H9 (cell line): ENCODE results near the gene MICU2. TPM values are rescaled to one million over a fixed set of nuclear protein-coding genes. Genes with fewer than 3 reads are reported as not detected.

Experiments used
- DNase-seq: peaks from one replicate; pipeline ENCODE4 v3.0.0-alpha.2; 2017
- H2AFZ ChIP-seq: one replicate; pipeline ENCODE4 v1.6.1; 2013; ENCODE audit warnings: mild to moderate bottlenecking, low read length, control low read depth, moderate library complexity
- H2AK5ac ChIP-seq: 2 replicates; pipeline ENCODE4 v1.6.1; 2013; ENCODE audit warnings: low read length, control low read depth, mixed read lengths; ENCODE audit not compliant: insufficient read length
- H2BK120ac ChIP-seq: one replicate; pipeline ENCODE4 v1.6.1; 2013; ENCODE audit warnings: low read depth, mild to moderate bottlenecking, low read length, control low read depth, inconsistent platforms; ENCODE audit not compliant: poor library complexity, severe bottlenecking
- H2BK12ac ChIP-seq: 2 replicates; pipeline ENCODE4 v1.6.1; 2013; ENCODE audit warnings: low read length, control low read depth, mixed read lengths, low read depth; ENCODE audit not compliant: insufficient read length
- H2BK15ac ChIP-seq: 2 replicates; pipeline ENCODE4 v1.6.1; 2013; ENCODE audit warnings: low read depth, low read length, control low read depth
- H2BK20ac ChIP-seq: one replicate; pipeline ENCODE4 v1.6.1; 2013; ENCODE audit warnings: low read depth, mild to moderate bottlenecking, low read length, control low read depth, inconsistent platforms; ENCODE audit not compliant: poor library complexity, severe bottlenecking
- H2BK5ac ChIP-seq: 2 replicates; pipeline ENCODE4 v1.6.1; 2013; ENCODE audit warnings: low read length, control low read depth, mixed read lengths; ENCODE audit not compliant: insufficient read length
- H3K14ac ChIP-seq: 2 replicates; pipeline ENCODE4 v1.6.1; 2013; ENCODE audit warnings: low read length, control low read depth; ENCODE audit not compliant: insufficient read depth
- H3K18ac ChIP-seq: 2 replicates; pipeline ENCODE4 v1.6.1; 2013; ENCODE audit warnings: low read depth, mild to moderate bottlenecking, mixed read lengths, low read length, control low read depth; ENCODE audit not compliant: insufficient read length
- H3K23ac ChIP-seq: 2 replicates; pipeline ENCODE4 v1.6.1; 2013; ENCODE audit warnings: low read length, control low read depth, mixed read lengths, low read depth; ENCODE audit not compliant: insufficient read length
- H3K23me2 ChIP-seq: 2 replicates; pipeline ENCODE4 v1.6.1; 2013; ENCODE audit warnings: low read depth, mild to moderate bottlenecking, mixed read lengths, low read length, control low read depth; ENCODE audit not compliant: insufficient read length, poor library complexity, severe bottlenecking
- H3K27ac ChIP-seq: 2 replicates; pipeline ENCODE4 v1.5.1; 2013; ENCODE audit warnings: low read length, control low read depth, mixed read lengths, low read depth; ENCODE audit not compliant: insufficient read length
- H3K27me3 ChIP-seq: 2 replicates; pipeline ENCODE4 v1.6.1; 2013; ENCODE audit warnings: low read length, control low read depth, inconsistent platforms; ENCODE audit not compliant: insufficient read depth
- H3K4ac ChIP-seq: 2 replicates; pipeline ENCODE4 v1.6.1; 2013; ENCODE audit warnings: low read depth, mild to moderate bottlenecking, control low read depth, inconsistent platforms, low read length, moderate library complexity
- H3K4me1 ChIP-seq: 2 replicates; pipeline ENCODE4 v1.6.1; 2013; ENCODE audit warnings: low read length, control low read depth, inconsistent platforms; ENCODE audit not compliant: insufficient read depth
- H3K4me2 ChIP-seq: 2 replicates; pipeline ENCODE4 v1.6.1; 2013; ENCODE audit warnings: low read length, control low read depth, mixed read lengths; ENCODE audit not compliant: insufficient read length, insufficient read depth
- H3K56ac ChIP-seq: 2 replicates; pipeline ENCODE4 v1.6.1; 2013; ENCODE audit warnings: low read depth, mild to moderate bottlenecking, mixed read lengths, low read length, control low read depth; ENCODE audit not compliant: insufficient read length
- H3K79me1 ChIP-seq: 2 replicates; pipeline ENCODE4 v1.6.1; 2013; ENCODE audit warnings: low read depth, mild to moderate bottlenecking, moderate library complexity, low read length, control low read depth, inconsistent platforms; ENCODE audit not compliant: insufficient read depth, poor library complexity, severe bottlenecking
- H3K79me2 ChIP-seq: 2 replicates; pipeline ENCODE4 v1.6.1; 2013; ENCODE audit warnings: low read length, control low read depth, inconsistent platforms; ENCODE audit not compliant: insufficient read depth
- H3K9ac ChIP-seq: 2 replicates; pipeline ENCODE4 v1.6.1; 2013; ENCODE audit warnings: low read length, control low read depth, mixed read lengths; ENCODE audit not compliant: insufficient read length; ENCODE audit errors: extremely low read depth
- H3K9me3 ChIP-seq: one replicate; pipeline ENCODE4 v1.6.1; 2013; ENCODE audit warnings: low read depth, low read length, inconsistent platforms; ENCODE audit not compliant: control insufficient read depth
- H3T11ph ChIP-seq: one replicate; pipeline ENCODE4 v1.6.1; 2013; ENCODE audit warnings: mild to moderate bottlenecking, low read length, control low read depth, inconsistent platforms
- H4K20me1 ChIP-seq: one replicate; pipeline ENCODE4 v1.6.1; 2013; ENCODE audit not compliant: control insufficient read depth, insufficient read length, insufficient read depth
- H4K5ac ChIP-seq: 2 replicates; pipeline ENCODE4 v1.6.1; 2013; ENCODE audit warnings: low read depth, mild to moderate bottlenecking, mixed read lengths, low read length, control low read depth; ENCODE audit not compliant: insufficient read length
- H4K8ac ChIP-seq: replicated peaks from 2 replicates; pipeline ENCODE4 v1.6.1; 2013; ENCODE audit warnings: low read length, control low read depth, mixed read lengths, low read depth; ENCODE audit not compliant: insufficient read length
- H4K91ac ChIP-seq: 2 replicates; pipeline ENCODE4 v1.6.1; 2013; ENCODE audit warnings: low read depth, mild to moderate bottlenecking, moderate library complexity, mixed read lengths, low read length, control low read depth; ENCODE audit not compliant: insufficient read length
- H3K27ac Mint-ChIP-seq, 3 experiments: 2 replicates in 2 of 3; 3 replicates in 1 of 3; pipeline ENCODE4 v1.8.0; 2020 to 2021; ENCODE audit warnings: mixed read lengths in 3 of 3, mild to moderate bottlenecking in 1 of 3, moderate library complexity in 1 of 3
- H3K27me3 Mint-ChIP-seq: 2 replicates; pipeline ENCODE4 v1.8.0; 2021; ENCODE audit warnings: low read depth, mild to moderate bottlenecking, moderate library complexity, mixed read lengths
- H3K36me3 Mint-ChIP-seq, 3 experiments: 2 replicates in 2 of 3; 3 replicates in 1 of 3; pipeline ENCODE4 v1.8.0; 2020 to 2021; ENCODE audit warnings: low read depth in 3 of 3, mixed read lengths in 3 of 3; ENCODE audit not compliant: insufficient read depth in 1 of 3
- H3K4me1 Mint-ChIP-seq, 2 experiments: 2 replicates each; pipeline ENCODE4 v1.8.0; 2020; ENCODE audit warnings: mixed read lengths in 2 of 2
- H3K4me3 Mint-ChIP-seq, 2 experiments: 2 replicates in 1 of 2; 3 replicates in 1 of 2; pipeline ENCODE4 v1.8.0; 2020 to 2021; ENCODE audit warnings: mild to moderate bottlenecking in 2 of 2, mixed read lengths in 2 of 2, moderate library complexity in 1 of 2
- H3K9me3 Mint-ChIP-seq, 2 experiments: 2 replicates in 1 of 2; 3 replicates in 1 of 2; pipeline ENCODE4 v1.8.0; 2020; ENCODE audit warnings: mild to moderate bottlenecking in 2 of 2, mixed read lengths in 2 of 2, moderate library complexity in 1 of 2
- WGBS: extraction: QIAGEN DNeasy Blood & Tissue Kit; methylation state at CpG from one replicate; pipeline ENCODE4 v1.1.7; 2013; ENCODE audit warnings: missing lambda C conversion rate, low lambda C conversion rate, mixed read lengths; ENCODE audit not compliant: insufficient read length; ENCODE audit errors: extremely low coverage; 5-methylcytosine and 5-hydroxymethylcytosine counted together
- total RNA-seq: library from RNA; stranded (reverse); gene quantifications from 2 replicates; pipeline ENCODE4 v1.2.1, GENCODE V29; 2021
- TF ChIP-seq, protein P1 (sequence below): fragments of 200-600 bp; sonication (generic); conservative IDR thresholded peaks from 3 replicates; pipeline ENCODE4 v1.8.0; 2021; ENCODE audit warnings: antibody characterized with exemption, mild to moderate bottlenecking

The MICU2 gene
- total RNA-seq, 1 experiment from 2014 or later, result 38.4 TPM

DNA sequence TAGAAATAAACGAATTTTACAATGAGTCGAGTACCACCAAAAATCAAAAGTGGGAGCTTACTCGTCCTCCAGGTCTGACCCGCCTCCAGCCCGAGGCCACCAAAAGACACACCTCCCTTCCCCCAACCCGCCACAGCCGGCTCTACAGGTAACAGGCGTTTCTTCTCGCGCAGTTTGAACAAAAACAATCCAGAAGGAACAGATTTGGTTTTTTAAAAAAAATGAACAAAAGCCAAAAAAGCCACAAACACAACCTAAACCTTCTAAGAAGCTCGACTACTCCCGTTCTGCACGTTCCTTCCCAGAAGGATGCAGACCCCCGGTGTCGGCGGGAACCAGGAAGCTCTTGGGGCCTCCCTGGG, 145.5 kb downstream of the MICU2 start:
- Histone ChIP-seq H3K23me2 (peaks cover 3% of the 10 kb centered on the region), H4K8ac (no peak overlapping the region), H3K4ac (no peak overlapping the region), H2BK20ac (no peak overlapping the region), H3K4me2 (peak overlapping the region; percentile 50), H3K4me1 (peaks cover 7% of the 10 kb centered on the region; the same call in 1 of the 2 replicates), H3K9me3 (no peaks in the 10 kb centered on the region), H3K18ac (peak overlapping the region; percentile 78), H3K9ac (peak overlapping the region; percentile 72), H4K20me1 (no peaks in the 10 kb centered on the region), H2BK5ac (no peak overlapping the region), H2AK5ac (no peak overlapping the region), H2AFZ (no peak overlapping the region), H3K56ac (no peak overlapping the region), H2BK12ac (no peak overlapping the region), H3K79me1 (no peaks in the 10 kb centered on the region), H4K5ac (no peak overlapping the region), H2BK15ac (no peak overlapping the region), H3K27ac (no peak overlapping the region), H4K91ac (no peak overlapping the region), H3T11ph (no peak overlapping the region), H3K14ac (no peak overlapping the region), H2BK120ac (peak overlapping the region; percentile 26), H3K23ac (no peak overlapping the region), H3K27me3 (peaks cover 3% of the 10 kb centered on the region; the same call in 1 of the 2 replicates), H3K79me2 (peaks cover 29% of the 10 kb centered on the region)
- H3K4me3 Mint-ChIP-seq, result peak overlapping the region; percentile 91 to 92
- H3K9me3 Mint-ChIP-seq, result peaks cover 10 to 14% of the 10 kb centered on the region in 2 experiments
- peak; percentile 66 for DNase-seq
- TF ChIP-seq, protein P1, sequence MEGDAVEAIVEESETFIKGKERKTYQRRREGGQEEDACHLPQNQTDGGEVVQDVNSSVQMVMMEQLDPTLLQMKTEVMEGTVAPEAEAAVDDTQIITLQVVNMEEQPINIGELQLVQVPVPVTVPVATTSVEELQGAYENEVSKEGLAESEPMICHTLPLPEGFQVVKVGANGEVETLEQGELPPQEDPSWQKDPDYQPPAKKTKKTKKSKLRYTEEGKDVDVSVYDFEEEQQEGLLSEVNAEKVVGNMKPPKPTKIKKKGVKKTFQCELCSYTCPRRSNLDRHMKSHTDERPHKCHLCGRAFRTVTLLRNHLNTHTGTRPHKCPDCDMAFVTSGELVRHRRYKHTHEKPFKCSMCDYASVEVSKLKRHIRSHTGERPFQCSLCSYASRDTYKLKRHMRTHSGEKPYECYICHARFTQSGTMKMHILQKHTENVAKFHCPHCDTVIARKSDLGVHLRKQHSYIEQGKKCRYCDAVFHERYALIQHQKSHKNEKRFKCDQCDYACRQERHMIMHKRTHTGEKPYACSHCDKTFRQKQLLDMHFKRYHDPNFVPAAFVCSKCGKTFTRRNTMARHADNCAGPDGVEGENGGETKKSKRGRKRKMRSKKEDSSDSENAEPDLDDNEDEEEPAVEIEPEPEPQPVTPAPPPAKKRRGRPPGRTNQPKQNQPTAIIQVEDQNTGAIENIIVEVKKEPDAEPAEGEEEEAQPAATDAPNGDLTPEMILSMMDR, result no peak
- peaks cover 6 to 17% (median 16%) of the 10 kb centered on the region in 3 experiments for H3K36me3 Mint-ChIP-seq
- peaks cover 20 to 30% of the 10 kb centered on the region in 2 experiments for H3K4me1 Mint-ChIP-seq
- H3K27ac Mint-ChIP-seq, result peak overlapping the region; percentile 74 to 95 (median 90); a peak in 6 of 7 replicates
- no peaks in the 10 kb centered on the region for H3K27me3 Mint-ChIP-seq
- no CpG with 5 or more reads among the region's 16 CpGs for WGBS
